RWPE2 (cell line): ENCODE results near the gene STIP1.

Experiments used
- ATAC-seq: fragments of 200-7000 bp; cut with Tn5 transposase; 3 replicates; pipeline ENCODE4 v1.9.1; 2021; ENCODE audit warnings: low read depth
- DNase-seq: peaks from one replicate; pipeline ENCODE4 v3.0.0-alpha.2; 2020; ENCODE audit warnings: low spot score
- H3K27ac ChIP-seq: fragments of 450-650 bp; 2 replicates; pipeline ENCODE4 v1.5.1; 2017; ENCODE audit warnings: mild to moderate bottlenecking; ENCODE audit not compliant: poor library complexity, severe bottlenecking
- H3K27me3 ChIP-seq: fragments of 250-450 bp; sonication (Bioruptor Pico); 2 replicates; pipeline ENCODE4 v1.5.1; 2021; ENCODE audit warnings: mild to moderate bottlenecking, moderate library complexity; ENCODE audit not compliant: insufficient read depth, poor library complexity, severe bottlenecking
- H3K36me3 ChIP-seq: fragments of 250-450 bp; sonication (Bioruptor Pico); 2 replicates; pipeline ENCODE4 v1.5.1; 2020; ENCODE audit warnings: low read depth, mild to moderate bottlenecking, moderate library complexity
- H3K4me1 ChIP-seq: fragments of 250-450 bp; sonication (Bioruptor Pico); 2 replicates; pipeline ENCODE4 v1.5.1; 2021; ENCODE audit warnings: mild to moderate bottlenecking, moderate library complexity; ENCODE audit not compliant: insufficient read depth, poor library complexity, severe bottlenecking
- H3K4me3 ChIP-seq: fragments of 250-450 bp; sonication (Bioruptor Pico); 2 replicates; pipeline ENCODE4 v1.5.1; 2021; ENCODE audit warnings: mild to moderate bottlenecking, moderate library complexity; ENCODE audit not compliant: severe bottlenecking
- H3K9me3 ChIP-seq: fragments of 250-450 bp; sonication (Bioruptor Pico); 2 replicates; pipeline ENCODE4 v1.5.1; 2021; ENCODE audit warnings: mild to moderate bottlenecking, moderate library complexity; ENCODE audit not compliant: severe bottlenecking
- CTCF ChIP-seq: fragments of 450-650 bp; IDR thresholded peaks from one replicate; pipeline ENCODE4 v1.5.1; 2017; ENCODE audit warnings: mild to moderate bottlenecking, moderate library complexity; ENCODE audit not compliant: poor library complexity, severe bottlenecking

STIP1 gene

DNA sequence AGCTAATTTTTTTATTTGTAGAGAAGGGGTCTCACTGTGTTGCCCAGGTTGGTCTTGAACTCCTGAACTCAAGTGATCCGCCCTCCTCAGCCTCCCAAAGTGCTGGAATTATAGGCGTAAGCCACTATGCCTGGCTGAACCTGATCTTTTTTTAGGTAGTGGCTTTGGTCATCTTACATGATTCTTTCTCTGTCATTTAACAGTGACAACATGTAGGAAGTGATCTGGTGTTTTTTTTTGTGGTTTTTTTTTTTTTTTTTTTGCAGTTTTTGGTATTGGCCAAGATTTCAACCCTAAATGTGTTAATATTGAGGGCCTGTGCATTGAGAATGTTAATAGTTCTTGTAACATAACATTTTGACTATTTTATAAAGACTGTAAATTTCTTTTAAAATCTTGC lies 12.5 kb downstream of the STIP1 start:
- Histone ChIP-seq H3K4me1 (no peaks in the 10 kb centered on the region), H3K36me3 (peaks cover 97% of the 10 kb centered on the region), H3K4me3 (no peak overlapping the region), H3K27me3 (no peaks in the 10 kb centered on the region), H3K9me3 (no peaks in the 10 kb centered on the region), H3K27ac (no peak overlapping the region)
- no peak for TF ChIP-seq CTCF
- DNase-seq = no peak
- ATAC-seq = no peak

DNA sequence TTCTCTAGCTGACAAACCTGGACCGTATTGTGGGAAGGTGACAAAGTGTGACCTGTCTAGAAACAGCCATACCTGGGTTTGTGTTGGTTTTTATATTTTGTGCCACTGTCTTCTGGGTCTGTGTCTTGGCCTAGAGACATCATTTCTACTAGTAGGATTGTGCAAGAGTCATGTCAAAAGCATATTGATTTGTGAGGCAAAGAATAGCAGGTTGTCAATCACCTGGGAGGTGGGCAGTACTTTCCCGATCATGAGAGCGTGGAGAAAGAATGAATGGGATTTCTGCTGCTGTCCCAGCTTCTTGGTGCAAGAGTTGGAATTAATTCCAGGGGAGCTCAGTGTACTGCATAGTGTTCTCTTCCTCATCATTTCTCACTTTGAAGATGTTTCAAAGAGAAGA lies 15.6 kb downstream of the STIP1 start:
- DNase-seq = no peak
- peaks cover 90% of the 10 kb centered on the region for H3K36me3 ChIP-seq
- no peak overlapping the region for H3K27ac ChIP-seq
- H3K4me3 ChIP-seq = no peak overlapping the region
- no peaks in the 10 kb centered on the region for H3K4me1 ChIP-seq
- H3K9me3 ChIP-seq = no peaks in the 10 kb centered on the region
- TF ChIP-seq CTCF = no peak
- H3K27me3 ChIP-seq = no peaks in the 10 kb centered on the region
- no peak for ATAC-seq

GRCh38 chr11:64202992-64203391 lies 17.0 kb downstream of the STIP1 start:
- DNase-seq = no peak
- TF ChIP-seq CTCF = no peak
- H3K4me1 ChIP-seq = no peaks in the 10 kb centered on the region
- no peaks in the 10 kb centered on the region for H3K9me3 ChIP-seq
- H3K4me3 ChIP-seq = no peak overlapping the region
- peaks cover 82% of the 10 kb centered on the region for H3K36me3 ChIP-seq
- H3K27ac ChIP-seq = no peak overlapping the region
- H3K27me3 ChIP-seq = no peaks in the 10 kb centered on the region
- ATAC-seq = no peak

GRCh38 chr11:64203421-64204079 lies 17.6 kb downstream of the STIP1 start:
- Histone ChIP-seq H3K4me3 (no peak overlapping the region), H3K9me3 (no peaks in the 10 kb centered on the region), H3K4me1 (no peaks in the 10 kb centered on the region), H3K27me3 (no peaks in the 10 kb centered on the region), H3K27ac (no peak overlapping the region), H3K36me3 (peaks cover 76% of the 10 kb centered on the region)
- ATAC-seq (no peak), DNase-seq (no peak)
- TF ChIP-seq CTCF = no peak

DNA sequence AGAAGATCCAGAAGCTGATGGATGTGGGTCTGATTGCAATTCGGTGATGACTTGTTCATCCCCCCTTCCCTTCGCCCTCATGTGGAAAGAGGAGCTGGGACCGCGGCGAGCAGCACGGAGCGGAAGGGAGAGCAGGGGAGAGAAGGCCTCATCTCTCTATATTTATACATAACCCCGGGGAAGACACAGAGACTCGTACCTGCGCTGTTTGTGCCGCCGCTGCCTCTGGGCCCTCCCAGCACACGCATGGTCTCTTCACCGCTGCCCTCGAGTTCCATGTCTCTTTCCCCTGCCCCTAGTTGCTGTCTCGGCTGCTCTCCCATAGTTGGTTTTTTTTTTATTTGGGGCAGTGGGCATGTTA lies 18.1 kb downstream of the STIP1 start:
- H3K27ac ChIP-seq = no peak overlapping the region
- H3K4me1 ChIP-seq = no peaks in the 10 kb centered on the region
- no peaks in the 10 kb centered on the region for H3K27me3 ChIP-seq
- no peak for TF ChIP-seq CTCF
- H3K9me3 ChIP-seq = no peaks in the 10 kb centered on the region
- DNase-seq (no peak), ATAC-seq (no peak)
- H3K4me3 ChIP-seq = no peak overlapping the region
- peaks cover 71% of the 10 kb centered on the region for H3K36me3 ChIP-seq
